Erythroblast (primary cell): ENCODE results near the gene TADA2A.

Source experiments
- GATA1 ChIP-seq: IDR thresholded peaks from 2 replicates; pipeline ENCODE4 v1.6.1; 2011; ENCODE audit warnings: low read depth, mild to moderate bottlenecking, control low read depth, low read length, moderate library complexity
- POLR2A ChIP-seq: IDR thresholded peaks from 2 replicates; pipeline ENCODE4 v1.6.1; 2011; ENCODE audit warnings: mild to moderate bottlenecking, low read length

GRCh38 chr17:37386462-37386861 is 20.2 kb upstream of the TADA2A start:
- TF ChIP-seq POLR2A, result no peak
- TF ChIP-seq GATA1, result no peak
